D341Med (cell line): ENCODE measurements around the gene CCNG2.

ENCODE experiments used
- DNase-seq: peaks from one replicate; pipeline ENCODE4 v3.0.0; 2012; ENCODE audit warnings: low spot score

The CCNG2 gene

GRCh38 chr4:77204621-77205020, 47.6 kb downstream of the CCNG2 start:
- no peak for DNase-seq

DNA sequence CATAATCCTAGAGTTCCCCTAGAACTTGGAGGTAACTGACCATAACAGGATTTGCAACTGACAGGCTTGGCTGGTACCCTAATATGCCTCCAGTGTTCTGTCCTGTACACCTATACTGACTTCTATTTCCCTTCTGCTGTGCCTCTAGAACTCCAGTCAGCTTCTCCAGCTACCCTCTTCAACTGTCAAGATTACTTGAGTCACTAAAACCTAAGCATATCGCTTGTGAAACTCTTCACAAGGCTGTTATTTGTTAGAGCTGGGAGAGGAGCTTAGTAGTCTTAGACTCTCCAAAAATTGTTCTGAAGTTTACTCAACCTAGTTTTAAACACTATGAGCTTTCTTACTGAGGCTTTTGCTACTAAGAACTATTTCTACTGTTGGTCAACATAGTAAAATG, 52.0 kb downstream of the CCNG2 start:
- no peak for DNase-seq

- DNase-seq = no peak
These were observed 52.9 kb downstream of the CCNG2 start for GRCh38 chr4:77209936-77210335.

DNA sequence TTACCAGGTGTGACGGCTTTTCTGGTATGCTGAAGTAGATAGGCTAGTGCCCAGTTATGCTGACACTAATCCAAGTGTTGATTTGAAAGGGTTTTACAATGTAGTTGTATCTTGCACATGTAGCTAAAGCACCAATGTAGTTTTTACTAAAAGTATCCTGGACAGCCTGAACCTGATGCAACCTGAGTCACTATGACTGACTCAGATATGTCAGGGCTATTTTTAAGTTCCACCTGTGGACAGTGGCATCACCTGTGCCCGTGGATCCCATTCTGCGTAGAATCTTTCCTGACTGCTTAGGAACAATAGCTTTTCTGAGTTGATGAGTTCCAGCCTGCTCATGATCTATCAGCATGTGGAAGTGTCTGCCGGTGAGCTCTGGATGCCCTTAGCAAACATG, 58.1 kb downstream of the CCNG2 start:
- no peak for DNase-seq

DNA sequence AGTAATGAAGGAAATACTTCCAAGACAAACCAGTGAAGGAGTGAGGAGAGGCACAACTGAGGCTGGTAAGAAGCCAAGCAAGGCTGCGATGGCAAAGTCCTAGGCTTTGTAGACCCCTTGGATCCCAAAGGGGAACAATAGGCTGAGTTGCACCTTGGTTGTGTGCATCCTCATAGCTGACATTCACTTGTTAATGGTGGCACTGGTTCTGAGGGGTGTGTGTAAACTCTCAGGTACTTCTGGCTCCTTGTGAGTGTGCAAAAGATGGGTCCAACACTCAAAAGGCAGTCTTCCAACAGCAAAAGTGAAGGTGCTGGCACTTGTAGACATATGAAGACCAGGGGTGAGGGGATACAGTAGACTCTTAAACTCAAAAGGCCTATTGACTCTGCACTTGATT, 60.5 kb downstream of the CCNG2 start:
- DNase-seq = no peak

- no peak for DNase-seq
These were observed 62.3 kb downstream of the CCNG2 start for GRCh38 chr4:77219266-77219665.
